NCI-H146 treated with DMSO at 0.1 percent for 48 hours (cell line): ENCODE data around the gene RBMS1.

Source experiments
- DNase-seq: peaks from one replicate; lab custom pipeline; 2025; ENCODE audit not compliant: unreplicated experiment; lab: John Stamatoyannopoulos, UW

Gene RBMS1

DNA sequence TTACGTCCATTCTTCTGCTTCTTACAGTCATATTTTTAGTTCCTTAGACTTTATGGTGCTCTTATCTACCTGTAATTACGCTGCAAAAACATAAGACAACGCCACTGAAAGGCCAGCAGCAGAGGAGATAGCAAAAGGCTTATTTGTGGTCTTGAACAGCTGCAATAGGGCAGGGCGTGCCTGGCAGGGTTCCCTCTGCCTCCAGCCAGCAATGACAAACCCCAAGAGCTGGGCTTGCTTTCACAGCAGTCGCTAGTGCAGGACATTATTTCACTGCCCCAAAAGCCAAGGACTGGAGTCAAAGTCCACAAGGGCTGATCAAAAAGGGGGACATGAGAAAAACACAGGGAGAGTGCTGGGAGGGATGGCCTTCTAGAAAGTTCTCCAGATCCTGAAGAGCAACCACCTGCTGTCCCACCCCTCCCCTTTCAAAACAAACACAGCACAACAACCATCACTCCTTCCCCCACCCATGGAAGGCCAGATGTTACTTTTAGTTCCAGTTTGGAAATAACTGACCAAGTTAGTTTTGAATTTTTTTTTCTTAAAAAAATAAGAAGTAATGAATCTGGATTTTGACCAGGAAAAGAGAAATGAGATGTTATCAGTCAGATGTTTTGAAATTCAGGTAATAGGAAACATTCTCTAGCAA lies 127.8 kb downstream of the RBMS1 start:
- DNase-seq = no peak

DNA sequence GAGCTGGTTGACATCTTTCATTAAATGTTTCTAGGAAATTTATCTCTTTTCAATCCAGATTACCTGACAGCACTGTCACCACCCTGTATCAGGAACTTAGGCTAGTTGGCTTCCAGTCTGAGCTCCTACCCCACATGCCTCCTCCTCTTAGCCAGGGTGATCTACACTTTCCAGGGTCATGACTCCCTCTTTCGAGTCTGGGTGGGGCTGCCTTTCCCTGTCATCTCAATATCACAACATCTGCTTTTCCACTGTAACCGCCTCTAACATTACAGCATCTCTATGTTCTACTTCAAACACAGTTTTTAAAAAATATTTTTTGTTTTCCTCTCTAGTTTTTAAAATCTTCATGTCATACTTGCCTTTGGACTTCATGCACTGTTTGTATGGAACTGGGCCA lies 129.2 kb downstream of the RBMS1 start:
- no peak for DNase-seq

DNA sequence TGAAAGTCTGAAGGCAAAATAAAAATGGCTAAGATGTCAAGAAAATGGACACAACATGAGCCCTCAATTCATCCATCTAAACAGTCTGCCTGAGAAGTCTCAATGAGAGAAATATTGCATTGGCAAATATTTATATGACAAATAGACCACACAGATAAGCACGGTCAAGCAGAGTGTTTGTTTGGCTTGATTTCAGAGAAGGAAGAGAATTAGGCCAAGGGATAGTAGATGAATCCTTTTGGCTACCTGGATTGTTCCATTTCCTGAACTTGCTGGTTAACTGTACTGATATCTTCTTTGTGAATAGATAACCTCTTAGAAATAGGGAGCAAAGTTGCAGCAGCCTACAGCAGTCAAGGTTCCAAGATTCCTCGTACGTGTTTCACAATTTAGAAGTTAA lies 129.6 kb downstream of the RBMS1 start:
- DNase-seq = no peak

DNA sequence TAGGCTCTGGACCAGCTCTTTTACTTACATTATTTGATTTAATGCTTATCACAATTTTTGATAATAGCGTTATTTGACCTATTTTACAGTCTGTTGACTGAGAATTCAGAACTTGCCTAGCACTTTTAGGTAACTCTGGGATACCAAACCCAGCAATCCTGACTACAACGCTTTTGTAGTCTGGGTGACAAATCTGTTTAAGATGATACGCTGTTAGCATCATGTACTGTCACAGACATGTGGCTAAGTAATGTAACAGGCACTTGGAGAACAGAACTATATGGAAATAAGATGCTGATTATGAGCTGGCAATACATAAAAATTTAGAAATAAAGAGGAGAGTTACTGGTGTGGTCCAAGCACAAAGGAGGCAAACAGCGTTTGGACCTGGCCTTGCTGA lies 130.6 kb downstream of the RBMS1 start:
- no peak for DNase-seq

DNA sequence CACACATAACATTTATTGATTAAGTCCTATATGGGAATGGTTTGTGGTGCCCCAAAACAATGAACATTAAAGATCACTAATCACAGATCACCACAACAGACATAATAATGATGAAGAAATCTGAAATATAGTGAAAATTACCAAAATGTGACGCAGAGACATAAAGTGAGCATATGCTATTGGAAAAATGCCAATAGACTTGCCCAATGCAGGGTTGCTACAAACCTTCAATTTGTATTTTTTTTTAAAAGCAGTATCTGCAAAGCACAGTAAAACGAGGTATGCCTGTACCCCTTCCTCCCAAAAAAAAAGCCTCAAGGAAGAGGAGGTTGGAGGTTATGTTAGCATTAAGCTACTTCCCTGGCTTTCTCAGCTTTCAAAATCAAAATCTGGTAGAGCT lies 131.1 kb downstream of the RBMS1 start:
- no peak for DNase-seq

DNA sequence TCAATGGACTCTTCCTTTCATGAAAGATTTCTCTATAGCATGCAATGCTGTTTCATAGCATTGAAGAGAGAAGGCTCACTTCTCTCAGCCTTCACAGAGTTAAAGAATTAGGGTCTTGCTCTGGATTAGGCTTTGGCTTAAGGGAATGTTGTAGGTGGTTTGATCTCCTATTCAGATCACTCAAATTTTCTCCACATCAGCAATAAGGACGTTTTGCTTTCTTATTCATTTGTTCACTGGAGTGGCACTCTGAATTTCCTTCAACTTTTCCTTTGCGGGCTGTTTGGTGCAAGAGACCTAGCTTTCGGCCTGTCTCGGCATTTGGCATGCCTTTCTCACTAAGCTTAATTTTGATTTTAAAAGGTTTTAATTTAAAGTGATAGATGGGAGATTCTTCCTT lies 131.6 kb downstream of the RBMS1 start:
- no peak for DNase-seq

DNA sequence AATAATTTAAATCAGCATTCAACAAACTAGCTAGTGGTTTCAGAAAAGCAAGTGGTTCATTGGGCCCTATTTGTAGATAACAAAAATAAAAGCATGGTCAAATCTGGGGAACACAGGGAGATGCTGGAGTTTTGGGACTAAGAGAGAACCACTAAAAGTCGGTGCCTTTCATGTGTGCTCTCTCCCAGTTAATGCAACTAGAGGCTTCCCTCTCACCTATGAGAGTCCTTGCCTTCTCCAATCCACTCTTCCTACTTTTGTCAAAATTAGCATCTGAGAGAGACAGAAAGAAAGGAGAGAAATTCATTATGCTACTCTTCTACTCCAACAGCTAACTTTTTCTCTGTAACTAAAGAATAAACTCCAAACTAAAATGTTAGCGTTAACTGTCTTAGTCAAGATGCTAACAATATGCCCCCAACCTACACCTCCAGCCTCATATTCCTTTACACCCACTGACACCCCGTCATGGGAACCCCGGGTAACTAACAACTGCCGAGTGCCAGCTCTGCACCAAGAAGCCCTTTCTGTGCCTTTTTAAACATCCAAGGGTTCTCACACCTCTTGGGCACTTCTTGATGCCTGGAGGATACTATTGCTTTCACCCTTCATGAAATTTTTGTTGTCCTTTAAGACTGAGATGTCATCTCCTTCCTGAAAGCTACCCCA lies 133.4 kb downstream of the RBMS1 start:
- DNase-seq = no peak

DNA sequence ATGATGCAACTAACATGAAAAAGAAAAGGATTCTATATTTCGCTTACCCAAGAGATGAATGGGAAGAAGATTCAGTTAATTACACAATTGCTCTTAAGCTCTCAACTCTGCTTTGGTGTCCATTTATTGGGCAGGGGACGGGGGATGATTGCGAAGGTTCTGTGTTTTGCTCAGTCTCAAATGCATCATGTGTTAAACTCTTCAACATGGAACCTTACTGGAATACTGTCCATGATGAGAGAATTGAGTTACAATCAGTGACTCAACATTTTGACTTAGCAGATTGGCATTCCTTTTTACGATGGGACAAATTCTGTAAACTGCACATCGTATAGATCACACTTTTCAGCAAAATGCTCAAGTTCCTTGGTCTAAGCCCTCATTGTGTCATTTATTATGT lies 135.6 kb downstream of the RBMS1 start:
- DNase-seq = no peak

DNA sequence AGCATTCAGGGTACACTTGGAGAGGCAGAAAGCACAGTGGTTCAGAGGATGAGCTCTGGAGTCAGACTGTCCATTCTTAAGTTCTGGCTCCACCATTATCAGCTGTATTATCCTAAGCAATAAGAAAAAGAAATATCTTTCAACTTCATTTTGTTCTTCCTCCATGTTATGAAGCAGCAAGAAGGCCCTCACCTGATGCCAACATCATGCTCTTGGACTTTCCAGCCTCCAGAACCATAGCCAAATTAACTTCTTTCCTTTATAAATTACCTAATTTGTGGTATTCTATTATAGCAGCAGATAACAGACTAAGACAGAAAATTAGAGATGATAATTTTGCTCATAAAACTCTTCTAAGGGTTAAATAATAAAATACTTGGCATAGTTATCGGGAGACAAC lies 137.1 kb downstream of the RBMS1 start:
- DNase-seq = no peak

DNA sequence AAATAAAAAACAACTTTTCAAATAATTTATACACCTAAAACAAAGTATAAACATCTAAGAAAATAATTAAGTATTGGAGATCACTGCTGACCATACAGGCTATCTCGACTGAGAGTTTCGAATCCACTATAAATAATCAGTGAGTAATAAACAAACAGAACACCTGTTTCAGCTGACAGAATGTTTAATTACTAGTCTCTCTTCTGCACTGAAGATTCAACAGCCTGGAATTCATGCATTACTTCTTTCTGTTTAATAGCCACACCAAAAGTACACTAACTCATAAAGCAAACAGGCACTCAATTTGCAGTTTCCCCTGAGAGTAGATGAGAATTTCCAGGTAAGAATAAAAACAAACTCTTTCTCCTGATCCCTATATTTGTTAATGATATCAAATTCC lies 138.5 kb downstream of the RBMS1 start:
- no peak for DNase-seq

DNA sequence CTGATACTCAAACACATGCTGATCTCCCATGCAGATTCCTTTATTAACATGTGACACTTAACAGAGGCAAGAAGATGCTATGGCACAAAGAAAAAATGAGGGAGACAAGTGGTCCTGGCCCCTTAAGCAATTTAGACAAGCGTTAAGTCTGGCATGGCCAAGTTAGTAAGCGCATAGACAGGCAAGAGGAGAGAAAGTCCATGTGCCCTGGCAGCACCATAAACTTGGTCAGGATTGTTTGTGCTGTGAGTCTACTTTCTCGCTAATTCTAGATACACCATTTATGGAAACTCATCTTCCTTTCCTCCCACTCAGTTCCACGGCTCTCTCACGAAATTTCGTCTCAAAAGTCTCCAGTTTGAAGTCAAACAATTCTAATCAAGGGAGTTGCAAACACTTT lies 138.9 kb downstream of the RBMS1 start:
- no peak for DNase-seq

DNA sequence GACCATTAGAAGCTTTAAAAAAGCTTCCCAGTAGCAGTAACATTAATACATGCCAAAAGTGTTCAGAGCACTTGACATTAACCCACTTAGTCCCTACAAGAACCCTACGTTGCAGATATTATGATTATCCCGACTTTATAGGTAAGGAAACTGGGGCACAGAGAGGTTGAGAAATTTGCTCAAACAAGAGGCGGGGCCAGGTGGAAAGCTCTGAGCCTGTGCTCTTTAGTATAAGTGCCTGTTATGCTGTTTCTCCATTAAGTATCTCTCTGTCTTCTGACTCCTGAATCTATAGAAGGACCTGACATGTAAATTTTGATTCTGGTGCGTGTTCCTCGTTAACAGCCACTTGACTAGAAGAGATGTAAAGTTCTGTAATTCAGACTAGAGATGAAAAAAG lies 139.8 kb downstream of the RBMS1 start:
- DNase-seq = no peak

DNA sequence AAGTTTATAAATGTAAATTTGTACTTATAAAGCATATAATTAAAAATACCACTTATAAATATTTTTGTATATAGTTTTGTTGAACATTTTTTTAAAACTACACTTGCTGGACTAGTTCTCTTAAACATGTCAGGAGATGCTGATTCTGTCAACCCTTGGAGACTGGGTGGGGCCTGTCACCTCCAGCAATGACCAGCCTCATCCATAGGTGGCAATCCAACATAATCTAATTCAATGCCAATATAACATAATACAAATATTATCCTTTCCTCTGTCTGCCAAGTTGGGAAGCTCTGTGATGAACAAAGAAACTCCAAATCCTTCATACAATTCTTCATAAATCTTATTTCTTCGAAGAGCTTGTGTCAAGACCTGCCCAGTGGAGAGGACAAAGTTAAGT lies 140.4 kb downstream of the RBMS1 start:
- no peak for DNase-seq

DNA sequence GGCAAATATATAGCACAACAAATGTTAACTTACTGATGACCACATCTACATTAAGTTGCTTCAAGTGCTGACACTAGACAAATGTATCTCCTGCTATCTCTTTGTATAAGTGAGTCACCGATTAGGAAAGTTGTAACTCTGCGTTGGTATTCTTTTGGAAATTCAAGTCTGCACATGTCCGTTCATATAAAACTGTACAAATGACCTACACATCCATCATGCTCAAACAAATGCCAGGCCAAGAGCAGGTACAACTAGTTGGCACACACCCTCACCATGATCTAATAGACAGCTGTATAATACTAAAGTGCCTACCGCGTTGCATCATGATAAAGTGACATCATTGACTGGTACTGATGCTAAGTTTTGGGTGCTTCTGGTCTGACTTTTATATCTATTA lies 141.1 kb downstream of the RBMS1 start:
- no peak for DNase-seq

DNA sequence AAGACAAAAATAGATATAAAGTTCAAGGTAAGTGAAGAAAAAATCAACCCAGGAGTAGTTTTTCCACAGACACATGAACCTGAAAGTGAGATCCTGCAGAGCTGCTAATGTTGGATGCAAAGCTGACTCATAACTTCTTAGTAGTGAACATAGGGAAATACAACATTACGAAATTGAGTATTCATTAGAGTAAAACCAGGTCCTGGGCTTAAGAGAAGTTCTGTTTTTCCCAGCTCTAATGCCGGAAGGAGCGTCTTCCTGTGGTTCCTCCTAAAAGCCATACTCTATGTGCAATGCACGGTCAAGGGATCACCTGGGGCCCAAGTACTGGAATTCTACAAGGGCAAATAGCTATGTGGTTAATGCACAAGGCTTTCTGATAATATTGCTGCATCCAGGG lies 141.7 kb downstream of the RBMS1 start:
- no peak for DNase-seq

DNA sequence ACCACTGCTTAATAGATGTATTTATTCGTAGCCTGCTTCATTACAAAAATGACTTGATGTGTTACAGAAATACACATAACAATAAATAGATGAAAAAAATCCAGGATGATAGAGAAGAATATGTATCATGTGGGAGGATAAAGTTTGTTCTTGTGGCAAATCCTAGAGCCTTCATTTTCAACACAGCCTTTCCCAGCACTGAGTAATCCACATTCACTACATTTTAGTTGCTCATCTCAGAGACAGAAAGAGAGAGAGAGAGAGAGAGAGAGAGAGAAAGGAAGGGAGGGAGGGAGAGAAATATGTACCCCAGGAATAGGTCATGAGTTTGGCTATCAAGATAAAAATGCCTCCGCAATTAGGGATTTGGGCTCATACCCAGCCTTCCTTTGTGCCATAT lies 144.3 kb downstream of the RBMS1 start:
- DNase-seq = no peak

DNA sequence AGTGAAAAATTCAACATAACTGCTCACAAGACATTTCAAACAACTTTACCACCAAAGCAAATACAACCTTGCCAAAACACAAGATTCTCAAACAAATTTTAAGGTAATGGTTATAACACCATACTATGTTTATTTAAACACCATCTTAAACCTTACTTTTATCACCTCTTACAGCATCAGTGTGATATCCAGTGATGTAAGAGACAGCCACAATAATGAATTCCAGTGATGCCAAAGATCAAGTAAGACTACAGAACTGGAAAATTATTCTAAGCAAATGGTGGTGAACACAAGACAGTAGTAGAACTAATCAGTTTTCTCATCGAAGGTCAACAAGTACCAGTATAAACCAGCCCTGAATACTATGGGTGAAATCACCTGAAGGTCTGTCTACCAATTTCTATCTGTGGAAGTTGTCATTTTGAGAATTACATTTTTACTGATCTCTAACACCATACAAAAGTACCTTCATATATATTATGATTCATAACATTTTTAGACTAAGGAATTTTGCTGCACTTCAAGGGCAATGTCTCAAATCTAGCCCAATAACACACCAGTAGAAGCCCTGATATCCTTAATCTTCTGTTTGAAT lies 146.2 kb downstream of the RBMS1 start:
- DNase-seq = no peak

DNA sequence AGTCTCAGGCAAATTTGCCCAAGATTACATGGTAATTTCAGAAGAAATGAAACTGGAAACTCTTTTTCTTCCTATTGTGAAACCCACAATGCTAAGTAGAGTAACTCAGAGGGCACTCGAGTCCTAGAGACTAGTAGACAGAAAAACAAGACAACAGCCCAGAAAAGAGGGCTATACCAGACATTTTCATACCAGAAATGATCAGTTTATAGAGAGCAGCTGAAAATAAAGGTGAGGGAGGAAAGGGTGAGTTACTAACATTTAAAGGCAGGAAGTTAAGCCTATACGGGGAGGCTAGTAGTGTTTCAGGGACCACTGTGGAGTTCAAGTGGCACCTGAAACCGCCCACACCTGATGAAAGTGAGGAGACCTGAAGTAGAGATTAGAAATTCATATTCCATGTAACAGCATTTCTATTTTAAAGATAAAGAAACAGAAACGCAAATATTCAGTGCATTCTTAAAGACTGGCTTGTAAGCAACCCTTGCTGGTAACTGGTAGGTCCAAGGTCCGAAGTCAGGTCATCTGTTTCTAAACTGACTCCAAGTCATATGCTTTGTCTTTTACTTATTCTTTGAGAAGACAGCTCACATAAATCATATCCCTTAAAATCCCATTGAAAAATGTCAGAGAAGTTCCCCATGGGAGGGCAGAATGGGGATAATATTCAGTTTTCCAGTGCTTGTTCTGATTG lies 148.4 kb downstream of the RBMS1 start:
- no peak for DNase-seq

DNA sequence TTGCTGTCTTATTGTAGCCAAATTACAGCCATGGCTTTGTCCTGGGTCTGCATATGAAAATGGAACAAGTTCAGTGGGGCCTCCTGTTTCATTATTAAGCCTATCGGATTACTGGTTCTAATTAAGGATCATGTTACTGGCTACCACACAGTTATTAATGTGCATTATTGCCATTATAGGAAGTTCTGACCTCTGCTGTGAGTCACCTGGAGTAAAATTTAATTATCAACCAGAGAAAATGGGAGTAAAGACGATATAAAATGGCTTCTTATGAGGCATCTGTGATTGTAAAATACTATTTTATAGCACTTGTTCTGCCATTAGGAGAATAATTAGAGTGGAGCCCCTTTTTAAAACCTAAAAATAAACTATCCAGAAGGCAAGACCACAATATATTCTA lies 150.2 kb downstream of the RBMS1 start:
- no peak for DNase-seq

DNA sequence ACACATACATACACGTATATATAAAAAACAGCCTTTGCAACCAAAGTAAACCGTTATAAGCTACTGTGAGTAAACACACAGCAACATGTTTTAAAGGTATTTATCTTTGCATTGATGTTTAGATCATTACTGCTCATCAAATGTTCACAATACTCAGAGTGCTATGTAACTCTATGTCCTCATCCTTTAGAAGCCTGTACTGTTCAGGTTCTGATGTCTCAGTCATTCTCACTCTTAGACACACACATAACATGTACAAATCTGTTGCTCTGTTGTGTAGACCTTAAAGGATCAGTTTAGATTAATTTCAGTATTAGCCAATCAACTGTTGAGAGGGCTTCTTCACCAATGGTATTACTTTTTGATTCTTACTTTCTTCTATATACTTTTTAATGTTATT lies 153.9 kb downstream of the RBMS1 start:
- no peak for DNase-seq

DNA sequence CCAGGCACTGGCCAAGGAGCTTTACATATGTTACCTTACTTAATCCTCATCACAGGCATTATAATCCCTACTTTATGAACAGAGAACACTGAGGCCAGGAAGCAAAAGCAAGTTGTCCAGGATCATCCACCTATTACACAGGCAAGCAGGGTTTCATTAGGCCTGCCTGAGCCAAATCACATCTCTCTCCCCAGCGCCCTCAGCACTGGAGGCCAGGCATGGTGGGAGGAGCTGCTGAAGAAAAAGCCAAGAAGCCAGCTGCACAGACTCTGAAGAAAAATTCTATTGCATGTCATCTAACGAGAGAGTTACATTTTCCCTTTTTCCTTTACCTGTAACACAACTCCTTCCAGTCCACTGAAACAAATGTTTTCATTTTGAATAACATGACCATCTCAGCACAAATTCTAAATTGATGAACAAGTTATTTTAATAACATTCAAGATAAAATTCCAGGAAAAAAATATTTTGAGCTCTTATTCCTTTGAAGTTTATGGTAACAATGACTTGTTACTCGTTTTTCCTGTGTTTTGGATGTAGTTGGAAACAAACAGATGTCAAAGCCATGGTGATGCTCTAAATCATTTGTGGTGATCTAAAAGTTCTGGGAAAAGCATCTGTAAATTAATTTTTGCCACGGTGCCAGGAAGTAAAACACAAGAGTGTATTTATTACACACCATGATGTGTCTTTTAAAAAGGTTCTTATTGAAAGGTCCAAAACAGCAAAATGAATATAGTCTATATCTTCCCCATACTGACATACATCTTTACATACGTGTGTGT lies 154.5 kb downstream of the RBMS1 start:
- DNase-seq = no peak
